Measurements from ENCODE around the gene AP1S3. TPM values are rescaled to one million over a fixed set of nuclear protein-coding genes. Genes with fewer than 3 reads are reported as not detected.
A peak's percentile ranks its signal among the peaks of the same experiment; 100 is the strongest.

The AP1S3 gene
- total RNA-seq, 1 experiment from 2014 or later, result 185 TPM

GRCh38 chr2:223759569-223760430 lies 77.6 kb downstream of the AP1S3 start (continued):
- peak; percentile 45 for TF ChIP-seq YY1 (IDR thresholded peaks at IDR 0.05; ENCODE audit: extremely low read depth, insufficient replicate concordance, low read depth, low read length)
- TF ChIP-seq, protein P1, sequence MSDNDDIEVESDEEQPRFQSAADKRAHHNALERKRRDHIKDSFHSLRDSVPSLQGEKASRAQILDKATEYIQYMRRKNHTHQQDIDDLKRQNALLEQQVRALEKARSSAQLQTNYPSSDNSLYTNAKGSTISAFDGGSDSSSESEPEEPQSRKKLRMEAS (IDR thresholded peaks at IDR 0.05), result peak; percentile 90
- TF ChIP-seq FOSL1 (IDR thresholded peaks at IDR 0.05; ENCODE audit: low read depth), result peak; percentile 89
- no peak for TF ChIP-seq ZNF274 (IDR thresholded peaks at IDR 0.05; ENCODE audit: low read depth, low read length)
- peak; percentile 55 for TF ChIP-seq POLR2AphosphoS5 (IDR thresholded peaks at IDR 0.05; ENCODE audit: low read depth, low read length)
- TF ChIP-seq SIN3A (IDR thresholded peaks at IDR 0.05; ENCODE audit: low read depth), result peak; percentile 30; the same call in 1 of the 2 replicates
- no peak for TF ChIP-seq POLR2A (IDR thresholded peaks at IDR 0.05; ENCODE audit: borderline replicate concordance, extremely low read depth, insufficient read depth, insufficient read length)
- TF ChIP-seq CBX3 (IDR thresholded peaks at IDR 0.05; ENCODE audit: low read depth), result peak; percentile 82
- TF ChIP-seq, protein P2, sequence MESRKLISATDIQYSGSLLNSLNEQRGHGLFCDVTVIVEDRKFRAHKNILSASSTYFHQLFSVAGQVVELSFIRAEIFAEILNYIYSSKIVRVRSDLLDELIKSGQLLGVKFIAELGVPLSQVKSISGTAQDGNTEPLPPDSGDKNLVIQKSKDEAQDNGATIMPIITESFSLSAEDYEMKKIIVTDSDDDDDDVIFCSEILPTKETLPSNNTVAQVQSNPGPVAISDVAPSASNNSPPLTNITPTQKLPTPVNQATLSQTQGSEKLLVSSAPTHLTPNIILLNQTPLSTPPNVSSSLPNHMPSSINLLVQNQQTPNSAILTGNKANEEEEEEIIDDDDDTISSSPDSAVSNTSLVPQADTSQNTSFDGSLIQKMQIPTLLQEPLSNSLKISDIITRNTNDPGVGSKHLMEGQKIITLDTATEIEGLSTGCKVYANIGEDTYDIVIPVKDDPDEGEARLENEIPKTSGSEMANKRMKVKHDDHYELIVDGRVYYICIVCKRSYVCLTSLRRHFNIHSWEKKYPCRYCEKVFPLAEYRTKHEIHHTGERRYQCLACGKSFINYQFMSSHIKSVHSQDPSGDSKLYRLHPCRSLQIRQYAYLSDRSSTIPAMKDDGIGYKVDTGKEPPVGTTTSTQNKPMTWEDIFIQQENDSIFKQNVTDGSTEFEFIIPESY (IDR thresholded peaks at IDR 0.05; ENCODE audit: extremely low read depth, insufficient replicate concordance, low read length), result no peak
- peak; percentile 31 for TF ChIP-seq TCF7L2 (IDR thresholded peaks at IDR 0.05; ENCODE audit: borderline replicate concordance, extremely low read depth, insufficient read depth, insufficient read length)
